ENCODE data around the gene PPP1R16B. TPM values are rescaled to one million over a fixed set of nuclear protein-coding genes. Genes with fewer than 3 reads are reported as not detected.
A peak's percentile ranks its signal among the peaks of the same experiment; 100 is the strongest.
"Not testable (repeated sequence)": the region's sequence is repeated elsewhere in the genome, so short reads cannot be mapped to it uniquely, and the experiment has no call there.

PPP1R16B gene
- total RNA-seq, 2 donors from 2014 or later = 1.3 to 1.9 TPM

DNA sequence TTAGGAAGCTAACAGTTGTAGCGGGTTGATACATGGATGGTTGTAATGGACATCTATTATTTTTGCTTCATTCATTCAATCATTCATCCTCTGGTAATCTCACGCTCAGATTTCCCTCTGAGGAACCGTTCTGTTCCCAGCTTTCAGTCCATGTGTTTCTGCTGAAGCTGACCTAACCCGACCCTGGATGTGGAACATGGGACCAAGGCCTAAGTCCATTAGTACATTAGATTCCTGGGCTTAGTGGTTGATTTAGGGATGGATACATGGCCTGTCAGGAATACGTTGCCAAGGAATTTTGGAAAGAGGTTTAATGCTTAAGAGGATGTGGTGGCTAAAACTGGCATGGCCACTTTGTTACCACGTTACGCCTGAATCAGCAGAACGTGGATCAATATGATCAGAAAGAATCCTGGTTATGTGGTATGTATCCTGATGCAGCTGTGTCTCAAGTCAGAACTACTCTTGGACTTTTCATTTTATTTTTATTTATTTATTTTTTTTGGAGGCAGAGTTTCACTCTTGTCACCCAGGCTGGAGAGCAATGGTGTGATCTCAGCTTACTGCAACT is 152.5 kb downstream of the PPP1R16B start:
- H3K9me3 ChIP-seq = no peaks in the 10 kb centered on the region
- WGBS = 87% methylated on average over 8 of the region's 8 CpGs
- TF ChIP-seq POLR2A (IDR thresholded peaks at IDR 0.05) (no peak), POLR2AphosphoS5 (IDR thresholded peaks at IDR 0.05) (no peak)
- TF ChIP-seq, protein P1, sequence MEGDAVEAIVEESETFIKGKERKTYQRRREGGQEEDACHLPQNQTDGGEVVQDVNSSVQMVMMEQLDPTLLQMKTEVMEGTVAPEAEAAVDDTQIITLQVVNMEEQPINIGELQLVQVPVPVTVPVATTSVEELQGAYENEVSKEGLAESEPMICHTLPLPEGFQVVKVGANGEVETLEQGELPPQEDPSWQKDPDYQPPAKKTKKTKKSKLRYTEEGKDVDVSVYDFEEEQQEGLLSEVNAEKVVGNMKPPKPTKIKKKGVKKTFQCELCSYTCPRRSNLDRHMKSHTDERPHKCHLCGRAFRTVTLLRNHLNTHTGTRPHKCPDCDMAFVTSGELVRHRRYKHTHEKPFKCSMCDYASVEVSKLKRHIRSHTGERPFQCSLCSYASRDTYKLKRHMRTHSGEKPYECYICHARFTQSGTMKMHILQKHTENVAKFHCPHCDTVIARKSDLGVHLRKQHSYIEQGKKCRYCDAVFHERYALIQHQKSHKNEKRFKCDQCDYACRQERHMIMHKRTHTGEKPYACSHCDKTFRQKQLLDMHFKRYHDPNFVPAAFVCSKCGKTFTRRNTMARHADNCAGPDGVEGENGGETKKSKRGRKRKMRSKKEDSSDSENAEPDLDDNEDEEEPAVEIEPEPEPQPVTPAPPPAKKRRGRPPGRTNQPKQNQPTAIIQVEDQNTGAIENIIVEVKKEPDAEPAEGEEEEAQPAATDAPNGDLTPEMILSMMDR (IDR thresholded peaks at IDR 0.05) = no peak
- no peak overlapping the region for H3K4me3 ChIP-seq
- H3K36me3 ChIP-seq = no peaks in the 10 kb centered on the region
- no peak for DNase-seq (ENCODE audit: low spot score)
- intact Hi-C loops (cut with DNase I) = no loop called here
- H3K27me3 ChIP-seq (replicated peaks; ENCODE audit: insufficient read depth) = no peaks in the 10 kb centered on the region
- H3K4me1 ChIP-seq (replicated peaks) = peaks cover 4% of the 10 kb centered on the region
- H3K27ac ChIP-seq = no peak overlapping the region

DNA sequence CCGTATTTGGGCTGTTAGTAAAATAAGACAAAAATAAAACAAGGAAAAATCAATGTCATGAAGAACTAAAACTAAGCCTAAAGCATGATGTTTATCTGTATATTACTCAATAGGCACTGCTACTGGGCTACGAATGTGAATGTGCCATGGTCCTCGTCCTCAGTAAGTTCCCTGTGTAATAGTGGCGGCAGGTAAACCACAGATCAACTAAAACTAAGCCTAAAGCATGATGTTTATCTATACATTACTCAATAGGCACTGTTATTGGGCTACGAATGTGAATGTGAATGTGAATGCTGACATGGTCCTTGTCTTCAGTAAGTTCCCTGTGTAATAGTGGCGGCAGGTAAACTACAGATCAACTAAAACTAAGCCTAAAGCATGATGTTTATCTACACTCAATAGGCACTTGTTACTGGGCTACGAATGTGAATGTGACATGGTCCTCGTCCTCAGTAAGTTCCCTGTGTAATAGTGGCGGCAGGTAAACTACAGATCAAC is 154.7 kb downstream of the PPP1R16B start:
- H3K4me1 ChIP-seq (replicated peaks); H3K27me3 ChIP-seq (replicated peaks; ENCODE audit: insufficient read depth); H3K36me3 ChIP-seq; DNase-seq (ENCODE audit: low spot score); H3K27ac ChIP-seq; H3K4me3 ChIP-seq; H3K9me3 ChIP-seq: not testable (repeated sequence)
- WGBS = 92% methylated on average over 9 of the region's 9 CpGs
- intact Hi-C loops (cut with DNase I) = loop anchor here (5.0 kb wide), 2 partner anchors 33 to 87 kb away; partner anchors contain the start of gene FAM83D

DNA sequence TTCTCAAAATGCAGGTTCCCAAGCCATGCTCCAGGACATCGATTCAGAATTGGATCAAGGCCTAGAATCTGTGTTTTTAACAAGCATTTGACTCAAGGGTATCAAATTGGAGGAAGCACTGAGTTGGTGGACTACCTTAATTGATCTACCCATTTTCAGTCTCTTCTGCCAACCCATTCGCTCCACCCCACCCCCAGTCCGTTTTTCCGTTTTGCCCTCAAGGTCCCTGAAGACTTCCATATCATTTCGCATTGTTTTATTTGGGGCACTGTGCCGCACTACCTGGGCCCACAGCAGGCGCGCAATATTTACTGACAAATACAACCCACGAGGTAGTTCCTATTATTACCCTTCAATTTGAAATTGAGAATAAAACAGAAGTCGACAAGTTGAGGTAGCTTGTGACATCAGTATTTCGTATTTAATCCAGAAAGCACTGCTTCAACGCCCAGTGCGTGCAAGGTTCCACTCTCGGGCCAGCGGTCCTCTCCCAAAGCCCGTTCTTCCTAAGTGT is 156.1 kb downstream of the PPP1R16B start:
- 8% methylated on average over 16 of the region's 16 CpGs for WGBS
- H3K9me3 ChIP-seq = no peaks in the 10 kb centered on the region
- H3K4me1 ChIP-seq (replicated peaks) = peaks cover 5% of the 10 kb centered on the region
- no peaks in the 10 kb centered on the region for H3K36me3 ChIP-seq
- H3K27me3 ChIP-seq (replicated peaks; ENCODE audit: insufficient read depth) = no peaks in the 10 kb centered on the region
- intact Hi-C loops (cut with DNase I) = loop anchor here (5.0 kb wide), 2 partner anchors 34 to 86 kb away; partner anchors contain the start of gene FAM83D
- H3K4me3 ChIP-seq = peak overlapping the region; percentile 66 to 91
- DNase-seq (ENCODE audit: low spot score) = no peak
- TF ChIP-seq, protein P1 (IDR thresholded peaks at IDR 0.05) = no peak
- TF ChIP-seq POLR2A (IDR thresholded peaks at IDR 0.05) (no peak), POLR2AphosphoS5 (IDR thresholded peaks at IDR 0.05) (no peak)
- H3K27ac ChIP-seq = peak overlapping the region; percentile 79 to 86

DNA sequence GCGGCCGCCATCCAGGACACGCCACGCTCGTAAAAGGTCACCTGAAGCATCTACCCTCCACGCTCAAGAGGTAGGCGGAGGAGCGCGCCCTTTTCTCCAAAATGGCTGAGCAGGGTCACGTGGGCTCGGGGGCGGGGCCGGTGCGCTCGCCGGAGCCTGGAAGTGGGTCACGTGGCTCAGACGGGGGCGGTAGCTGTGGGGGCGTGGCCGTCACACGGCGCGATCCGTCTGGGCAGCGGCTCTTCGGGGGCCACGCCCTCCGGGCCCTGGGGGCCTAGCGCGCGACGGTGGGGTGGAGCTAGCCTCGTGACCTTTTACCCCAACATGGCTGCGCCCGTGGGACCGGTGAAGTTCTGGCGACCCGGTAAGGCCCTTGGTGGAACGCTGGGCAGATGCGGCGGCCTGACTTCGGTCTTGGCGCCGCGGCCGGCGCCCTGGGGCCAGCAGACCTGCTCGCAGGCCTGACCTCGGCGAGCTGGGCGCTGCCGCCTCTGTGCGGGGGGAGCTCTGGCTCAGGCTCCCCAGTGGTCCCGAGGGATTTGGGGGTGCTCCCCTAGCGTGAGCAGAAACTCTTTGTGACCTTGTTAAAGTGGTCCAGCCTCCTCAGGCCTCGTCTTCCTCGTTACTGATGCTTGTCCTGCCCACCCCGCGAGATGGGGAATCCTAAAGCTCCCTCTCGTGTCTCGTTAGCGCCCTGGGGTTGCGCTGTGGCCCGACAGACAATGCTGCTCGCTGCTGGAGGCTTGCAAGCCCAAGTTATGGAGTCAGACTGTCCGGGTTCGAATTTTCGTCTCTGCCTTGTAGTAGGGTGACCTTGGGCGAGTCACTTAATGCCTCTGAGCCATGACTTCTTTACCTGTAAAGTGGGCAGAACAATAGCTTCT is 156.8 kb downstream of the PPP1R16B start, which contains the start of gene DHX35:
Gene DHX35 (plus strand): TSS at position 301 of the 884 bp plus-strand sequence. CDS start 24 bp downstream, at position 325.
- WGBS = under 1% methylated on average over 46 of the region's 70 CpGs
- intact Hi-C loops (cut with DNase I) = loop anchor here (5.0 kb wide), 2 partner anchors 35 to 85 kb away; partner anchors contain the start of gene FAM83D
- H3K36me3 ChIP-seq = no peaks in the 10 kb centered on the region
- H3K4me3 ChIP-seq = peak within 1 kb of the TSS; percentile 66 to 91
- peaks cover 5% of the 10 kb centered on the region for H3K4me1 ChIP-seq (replicated peaks)
- H3K27me3 ChIP-seq (replicated peaks; ENCODE audit: insufficient read depth) = no peaks in the 10 kb centered on the region
- H3K9me3 ChIP-seq = no peaks in the 10 kb centered on the region
- H3K27ac ChIP-seq = peak within 1 kb of the TSS; percentile 79 to 86
- TF ChIP-seq POLR2A (IDR thresholded peaks at IDR 0.05) (peak; percentile 48), POLR2AphosphoS5 (IDR thresholded peaks at IDR 0.05) (peak; percentile 97)
- TF ChIP-seq, protein P1 (IDR thresholded peaks at IDR 0.05) = peak in 2 of 4 experiments; percentile 34 to 35
- peak; percentile 98 for DNase-seq (ENCODE audit: low spot score)

DNA sequence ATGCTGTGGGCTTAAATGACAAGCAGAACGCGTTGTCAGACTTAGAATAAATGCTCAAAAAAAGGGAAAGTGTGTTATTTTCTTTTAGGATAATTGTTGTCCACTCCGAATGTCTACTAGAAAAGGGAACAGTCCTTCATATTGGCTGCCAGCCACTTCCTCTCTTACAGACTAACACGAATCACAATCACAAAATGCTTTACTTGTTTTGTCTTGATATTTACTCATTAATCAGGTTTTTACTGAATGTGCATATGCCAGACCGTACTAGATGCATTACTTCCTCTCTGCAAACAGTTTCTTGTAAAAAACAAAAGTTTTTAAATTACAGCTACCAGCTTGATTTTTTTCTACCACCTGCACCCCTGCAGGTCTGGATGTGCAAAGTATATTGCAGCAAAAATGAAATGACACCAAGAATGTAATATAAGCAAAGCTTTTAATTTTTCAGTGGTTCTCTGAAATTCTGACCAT is 157.5 kb downstream of the PPP1R16B start:
- intact Hi-C loops (cut with DNase I) = loop anchor here (5.0 kb wide), 2 partner anchors 36 to 84 kb away; partner anchors contain the start of gene FAM83D
- Histone ChIP-seq H3K4me1 (replicated peaks) (peaks cover 5% of the 10 kb centered on the region), H3K27me3 (replicated peaks; ENCODE audit: insufficient read depth) (no peaks in the 10 kb centered on the region), H3K4me3 (peak overlapping the region; percentile 66 to 91), H3K9me3 (no peaks in the 10 kb centered on the region), H3K27ac (peak overlapping the region; percentile 79 to 86), H3K36me3 (no peaks in the 10 kb centered on the region)
- TF ChIP-seq, protein P1 (IDR thresholded peaks at IDR 0.05) = no peak
- TF ChIP-seq POLR2A (IDR thresholded peaks at IDR 0.05) (no peak), POLR2AphosphoS5 (IDR thresholded peaks at IDR 0.05) (no peak)
- DNase-seq (ENCODE audit: low spot score) = no peak
- 2% methylated on average over 5 of the region's 5 CpGs for WGBS

All from prostate gland (tissue), 2 donors.